Glutamatergic neuron (in vitro differentiated cells): ENCODE results near the gene ACRBP. TPM values are rescaled to one million over a fixed set of nuclear protein-coding genes. Genes with fewer than 3 reads are reported as not detected.
A peak's percentile ranks its signal among the peaks of the same experiment; 100 is the strongest.

Experiments
- DNase-seq: peaks from one replicate; pipeline ENCODE4 v3.0.0; 2022
- H3K27ac Mint-ChIP-seq: one replicate; pipeline ENCODE4 v1.8.0; 2020; ENCODE audit warnings: mild to moderate bottlenecking, mixed read lengths, inconsistent platforms; ENCODE audit not compliant: unreplicated experiment
- H3K27me3 Mint-ChIP-seq: one replicate; pipeline ENCODE4 v1.8.0; 2020; ENCODE audit warnings: mild to moderate bottlenecking, moderate library complexity, mixed read lengths, inconsistent platforms; ENCODE audit not compliant: unreplicated experiment
- H3K36me3 Mint-ChIP-seq: one replicate; pipeline ENCODE4 v1.8.0; 2020; ENCODE audit warnings: mild to moderate bottlenecking, mixed read lengths, inconsistent platforms; ENCODE audit not compliant: unreplicated experiment
- H3K4me1 Mint-ChIP-seq: one replicate; pipeline ENCODE4 v1.8.0; 2020; ENCODE audit warnings: mild to moderate bottlenecking, low read depth, mixed read lengths, inconsistent platforms; ENCODE audit not compliant: unreplicated experiment
- H3K4me3 Mint-ChIP-seq: one replicate; pipeline ENCODE4 v1.8.0; 2020; ENCODE audit warnings: mild to moderate bottlenecking, mixed read lengths, inconsistent platforms; ENCODE audit not compliant: unreplicated experiment
- H3K9me3 Mint-ChIP-seq: one replicate; pipeline ENCODE4 v1.8.0; 2020; ENCODE audit warnings: mild to moderate bottlenecking, moderate library complexity, mixed read lengths, inconsistent platforms; ENCODE audit not compliant: unreplicated experiment
- CTCF ChIP-seq: fragments of 200-600 bp; sonication (generic); IDR thresholded peaks from one replicate; pipeline ENCODE4 v1.5.0; 2021; ENCODE audit not compliant: partially characterized antibody, unreplicated experiment
- total RNA-seq: library from RNA; stranded (reverse); fragmentation: NEBNext Ultra II Directional; extraction: Animal tissue kit (Norgen Biotek cat#: 25700); gene quantifications from one replicate; pipeline ENCODE4 v1.2.1, GENCODE V29; 2021; ENCODE audit not compliant: unreplicated experiment

ACRBP gene
- total RNA-seq, 1 donor from 2014 or later, result 2.5 TPM

GRCh38 chr12:6615802-6616201, 31.4 kb downstream of the ACRBP start:
- Mint-ChIP-seq H3K4me1 (peaks cover 24% of the 10 kb centered on the region), H3K27ac (peak overlapping the region; percentile 62), H3K4me3 (peak overlapping the region; percentile 52), H3K9me3 (peaks cover 19% of the 10 kb centered on the region), H3K27me3 (peaks cover 16% of the 10 kb centered on the region), H3K36me3 (peaks cover 5% of the 10 kb centered on the region)
- TF ChIP-seq CTCF, result no peak
- no peak for DNase-seq

- DNase-seq, result no peak
- peaks cover 5% of the 10 kb centered on the region for H3K36me3 Mint-ChIP-seq
- H3K9me3 Mint-ChIP-seq, result peaks cover 19% of the 10 kb centered on the region
- no peak for TF ChIP-seq CTCF
- H3K4me1 Mint-ChIP-seq, result peaks cover 28% of the 10 kb centered on the region
- peak overlapping the region; percentile 36 for H3K4me3 Mint-ChIP-seq
- peaks cover 16% of the 10 kb centered on the region for H3K27me3 Mint-ChIP-seq
- peak overlapping the region; percentile 59 for H3K27ac Mint-ChIP-seq
Measured at GRCh38 chr12:6614513-6615172, 32.6 kb downstream of the ACRBP start.

GRCh38 chr12:6613776-6614512, 33.3 kb downstream of the ACRBP start:
- peaks cover 15% of the 10 kb centered on the region for H3K9me3 Mint-ChIP-seq
- peaks cover 5% of the 10 kb centered on the region for H3K36me3 Mint-ChIP-seq
- peak overlapping the region; percentile 36 for H3K4me3 Mint-ChIP-seq
- DNase-seq, result peak; percentile 84
- peak overlapping the region; percentile 59 for H3K27ac Mint-ChIP-seq
- H3K27me3 Mint-ChIP-seq, result peaks cover 14% of the 10 kb centered on the region
- H3K4me1 Mint-ChIP-seq, result peaks cover 28% of the 10 kb centered on the region
- TF ChIP-seq CTCF, result no peak

- Mint-ChIP-seq H3K27ac (peak overlapping the region; percentile 55), H3K4me3 (peak overlapping the region; percentile 77), H3K9me3 (peaks cover 15% of the 10 kb centered on the region), H3K27me3 (peaks cover 14% of the 10 kb centered on the region), H3K36me3 (peaks cover 5% of the 10 kb centered on the region), H3K4me1 (peaks cover 28% of the 10 kb centered on the region)
- no peak for TF ChIP-seq CTCF
- no peak for DNase-seq
Measured at GRCh38 chr12:6613015-6613775, 34.0 kb downstream of the ACRBP start.
